Activated CD4-positive, alpha-beta T cell treated with anti-CD3 and anti-CD28 coated beads, Interleukin-2, amount 50 U/mL, for 1 hour (primary cell): Measurements from ENCODE around the gene FLAD1.

Source experiments
- DNase-seq: peaks from one replicate; pipeline ENCODE4 v3.0.0-alpha.2; 2020

FLAD1 gene

DNA sequence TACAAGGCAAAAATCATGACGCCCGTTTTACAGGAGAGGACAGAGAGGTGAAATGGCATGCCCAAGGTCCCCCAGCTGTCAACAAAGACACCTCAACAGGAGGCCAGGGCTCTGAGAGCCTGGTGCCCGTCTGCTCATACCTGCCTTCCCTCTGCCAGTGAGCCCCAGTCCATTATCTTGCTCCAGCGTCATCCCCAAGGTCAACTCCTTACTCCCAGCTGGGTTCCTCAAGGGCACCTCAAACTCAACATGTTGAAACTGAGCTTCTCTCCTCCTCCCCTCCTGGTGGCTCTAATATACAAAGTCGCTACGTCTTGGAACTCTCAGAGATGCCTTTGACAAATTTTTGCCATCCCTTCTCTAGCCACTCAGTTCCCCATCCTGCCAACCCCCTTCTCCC lies 30.5 kb upstream of the FLAD1 start:
- DNase-seq = no peak

- DNase-seq = no peak
These were observed 29.5 kb upstream of the FLAD1 start for GRCh38 chr1:154953611-154954038.

GRCh38 chr1:154954541-154954940 lies 28.6 kb upstream of the FLAD1 start:
- DNase-seq = no peak

- peak; percentile 91 for DNase-seq
These were observed 28.0 kb upstream of the FLAD1 start for GRCh38 chr1:154955039-154955717.

DNA sequence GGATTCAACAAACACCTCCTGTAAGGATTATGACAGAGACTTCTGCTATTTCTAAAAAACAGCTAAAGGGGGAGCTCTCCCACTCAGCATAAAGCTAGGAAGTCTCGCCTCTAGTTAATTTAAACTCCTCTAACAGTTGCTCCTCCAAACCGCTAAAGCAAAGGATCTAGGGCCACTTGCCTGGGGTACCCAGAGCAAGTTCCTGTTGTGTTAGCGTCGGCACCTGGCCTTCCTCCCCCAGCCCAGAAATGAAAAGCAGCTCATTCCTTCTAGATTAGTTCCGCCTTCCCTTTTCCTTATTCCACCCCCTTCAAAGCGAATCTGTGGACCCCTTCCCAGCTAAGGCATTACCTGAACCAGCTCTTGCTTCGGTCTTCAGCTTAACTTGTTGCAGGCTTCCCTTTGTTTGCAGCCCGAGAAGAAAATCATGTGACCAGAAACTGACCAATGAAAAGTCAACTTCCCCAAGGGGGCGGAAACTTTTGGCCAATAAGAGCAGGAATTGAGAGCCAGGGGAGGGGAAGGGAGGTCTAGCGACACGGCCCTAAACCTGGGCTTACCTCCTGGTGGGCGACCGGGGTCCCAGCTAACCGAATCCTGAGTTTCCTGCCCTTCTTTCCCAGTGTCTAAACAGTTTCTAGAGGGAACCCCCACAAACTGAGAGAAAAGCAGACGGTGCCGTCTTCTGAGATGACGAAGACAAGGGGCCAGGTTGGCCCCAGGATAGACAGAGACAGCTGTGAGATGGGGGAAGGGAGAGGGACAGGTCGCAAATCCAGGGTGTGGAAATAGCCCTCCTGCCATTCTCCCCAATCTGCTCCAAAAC lies 27.2 kb upstream of the FLAD1 start, which contains the start of gene PBXIP1:
TSS of gene PBXIP1 (minus strand) at position 382 of the 826 bp plus-strand sequence. CDS start 2,378 bp downstream, outside the sequence.
- peak; percentile 74 for DNase-seq

DNA sequence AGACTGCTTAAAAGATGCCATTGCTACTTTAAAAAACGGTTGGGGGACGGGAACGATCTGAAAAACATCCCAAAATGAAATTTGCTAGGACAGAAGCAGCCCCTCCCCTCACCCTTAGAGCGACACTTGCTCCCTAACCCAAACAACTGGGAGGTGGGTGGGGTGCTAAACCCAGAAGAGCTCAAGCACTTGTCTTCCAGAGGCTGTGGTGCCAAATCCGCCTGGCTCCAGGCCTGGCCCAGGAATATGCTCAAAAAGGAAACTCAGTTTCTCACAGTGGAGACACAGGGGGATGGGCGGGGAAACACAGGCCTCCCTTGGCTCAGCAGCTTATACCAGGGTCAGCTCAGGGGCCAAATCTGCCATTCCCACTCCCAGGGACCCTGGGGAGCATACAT lies 26.6 kb upstream of the FLAD1 start:
- DNase-seq = no peak

DNA sequence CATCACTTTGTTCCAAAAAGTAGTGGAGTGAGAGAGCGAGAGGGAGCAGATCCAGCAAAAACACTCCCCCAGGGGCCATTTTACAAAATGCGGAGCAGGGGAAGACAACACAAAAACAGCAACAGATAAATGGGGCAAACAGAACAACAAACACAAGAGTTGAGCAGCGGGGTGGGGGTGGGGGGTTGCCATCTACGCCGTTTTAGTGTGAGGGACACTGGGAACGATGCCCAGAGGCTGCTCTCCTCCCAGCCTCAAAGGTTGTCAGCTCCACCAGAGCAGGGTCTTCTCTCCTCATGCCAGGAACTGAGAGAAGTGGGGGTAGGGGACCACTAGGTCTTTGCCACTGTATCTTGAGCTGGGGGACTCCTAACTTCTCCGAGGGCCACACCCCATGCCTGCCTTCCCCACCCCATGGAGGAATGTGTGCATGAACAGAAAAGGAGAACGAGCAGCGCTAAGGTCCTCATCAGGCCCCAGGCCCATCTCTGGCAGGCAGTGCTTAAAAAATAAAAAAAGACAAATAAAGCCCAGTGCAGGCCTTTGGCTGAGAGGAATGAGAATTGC lies 26.0 kb upstream of the FLAD1 start:
- DNase-seq = no peak

- no peak for DNase-seq
These were observed 25.1 kb upstream of the FLAD1 start for GRCh38 chr1:154958036-154958435.

DNA sequence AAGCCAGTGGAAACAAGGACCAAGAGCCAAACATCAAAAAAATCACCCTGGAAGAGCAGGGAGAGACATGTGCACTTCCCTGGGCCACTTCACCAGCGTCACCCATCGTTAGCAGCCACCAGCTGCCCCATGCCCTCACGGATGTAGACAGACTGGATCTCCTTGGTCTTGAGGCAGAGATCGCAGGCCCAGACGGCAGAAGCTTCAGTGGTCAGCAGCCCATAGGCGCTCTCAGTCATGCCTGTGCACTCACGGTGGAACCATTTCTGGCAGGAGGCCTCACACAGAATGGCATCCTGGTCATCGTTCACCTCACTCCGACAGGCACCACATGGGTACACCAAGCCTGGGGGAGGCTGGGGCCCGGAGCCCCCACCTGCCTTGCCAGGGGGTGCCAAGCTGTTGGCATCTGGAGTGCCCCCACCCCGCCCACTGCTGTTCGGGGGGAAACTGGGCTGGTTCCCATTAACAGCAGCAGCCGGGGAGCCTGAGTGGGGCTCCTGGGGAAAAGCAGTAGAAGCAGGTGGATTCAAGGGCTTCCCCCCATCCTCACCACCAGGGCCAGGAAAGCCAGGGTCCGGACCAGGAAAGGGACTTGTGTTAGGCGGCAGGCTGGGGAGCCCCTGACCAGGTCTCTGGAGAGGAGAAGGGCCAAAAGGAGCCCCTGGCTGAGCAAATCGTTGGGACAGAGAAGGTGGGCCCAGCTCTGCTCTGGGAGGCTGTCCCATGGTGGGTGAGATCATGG lies 24.3 kb upstream of the FLAD1 start:
- no peak for DNase-seq

DNA sequence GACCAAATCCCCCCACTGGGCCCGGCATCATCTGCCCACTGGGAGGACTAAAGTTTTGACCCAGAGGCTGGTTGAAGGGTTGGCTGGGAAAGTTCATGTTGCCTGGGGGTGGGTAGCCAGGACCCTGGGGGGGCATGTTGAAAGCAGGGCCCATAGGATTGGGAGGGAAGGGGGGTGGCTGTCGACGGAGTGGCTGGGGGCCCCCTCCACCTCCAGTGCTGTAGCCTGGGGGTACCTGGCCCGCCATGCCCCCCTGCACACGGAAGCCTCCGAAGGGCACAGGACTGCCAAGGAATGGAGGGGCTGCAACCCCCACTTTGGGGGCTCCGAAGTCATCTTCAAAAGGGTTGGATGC lies 23.7 kb upstream of the FLAD1 start:
- no peak for DNase-seq

- DNase-seq = no peak
These were observed 22.6 kb upstream of the FLAD1 start for GRCh38 chr1:154960446-154961136.

DNA sequence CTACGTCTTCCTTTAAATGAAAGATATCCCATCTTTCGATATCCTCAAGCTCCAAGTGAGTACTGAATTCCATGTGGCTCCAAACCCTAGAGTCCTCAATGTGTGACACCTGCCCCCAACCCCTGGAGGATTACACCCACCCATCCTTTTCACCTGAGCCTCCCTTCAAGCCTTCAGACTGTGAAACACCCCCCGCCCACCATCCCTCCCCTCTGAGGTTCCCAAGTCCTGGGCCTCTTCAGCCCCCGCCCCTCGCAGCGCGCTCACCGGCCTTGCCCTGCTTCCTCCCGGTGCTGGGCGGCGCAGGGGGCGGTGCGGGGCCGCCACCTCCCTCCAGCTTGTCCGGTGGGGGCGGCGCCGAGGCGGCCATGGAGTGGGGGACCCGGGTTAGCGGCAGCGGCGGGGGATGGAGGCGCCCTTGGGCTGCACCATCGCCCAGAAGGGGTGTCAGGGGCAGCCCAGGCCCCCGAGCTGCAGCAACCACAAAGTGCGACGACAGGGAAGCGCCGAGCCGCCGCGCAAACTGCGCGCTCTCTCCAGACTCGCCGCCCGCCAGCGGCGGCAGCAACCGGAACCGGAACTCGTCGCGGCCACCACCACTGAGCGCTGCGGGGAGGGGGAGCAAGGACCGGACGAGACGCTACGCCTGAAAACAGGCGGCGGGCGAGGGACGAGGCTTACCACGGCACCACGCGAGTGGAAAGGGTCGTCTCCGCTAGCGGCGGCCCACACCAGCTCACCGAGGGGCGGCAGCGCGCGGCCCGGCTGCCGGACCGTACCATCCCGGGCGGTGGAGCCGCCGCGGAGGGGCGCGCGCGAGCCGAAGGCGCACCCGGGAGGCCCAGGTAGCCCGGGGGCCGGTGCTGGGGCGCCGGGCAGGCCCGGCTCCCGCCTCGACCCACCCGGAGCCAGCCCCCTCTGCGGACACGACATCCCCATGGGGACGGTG lies 21.7 kb upstream of the FLAD1 start, which contains the start of gene PYGO2:
TSS of gene PYGO2 (minus strand) at position 576 of the 949 bp plus-strand sequence. CDS start at position 370, 206 bp downstream.
- DNase-seq = peak; percentile 77

DNA sequence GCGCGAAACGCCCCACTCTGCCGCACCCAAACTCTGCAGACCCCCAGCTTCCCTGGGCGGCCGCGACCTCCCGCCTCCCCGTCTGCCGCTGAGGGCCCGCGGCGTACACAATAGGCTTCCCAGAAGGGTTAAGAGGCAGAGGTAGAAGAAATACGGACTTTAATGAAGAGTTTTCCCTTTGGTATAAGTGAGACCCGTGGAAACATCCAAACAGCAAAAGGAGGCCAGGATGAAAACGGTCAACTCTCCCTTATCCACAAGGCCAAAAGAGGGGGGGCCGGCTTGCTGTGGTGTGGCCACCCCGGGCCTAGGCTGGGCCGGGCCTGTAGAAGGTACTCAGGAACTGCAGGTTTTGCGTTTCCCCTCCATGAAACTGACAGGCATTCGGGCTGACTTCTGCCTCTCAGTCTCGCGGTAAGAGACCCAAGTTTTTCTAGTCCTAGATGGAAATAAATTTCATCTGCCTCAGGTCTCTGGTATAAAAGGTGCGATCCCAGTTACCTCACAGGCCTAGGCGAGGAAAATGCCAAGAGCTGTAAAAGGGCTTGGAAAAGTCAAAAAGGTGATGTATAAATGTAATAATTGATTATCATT lies 20.9 kb upstream of the FLAD1 start:
- DNase-seq = no peak

- no peak for DNase-seq
These were observed 20.3 kb upstream of the FLAD1 start for GRCh38 chr1:154962795-154963330.

GRCh38 chr1:154963643-154964042 lies 19.5 kb upstream of the FLAD1 start:
- DNase-seq = no peak

DNA sequence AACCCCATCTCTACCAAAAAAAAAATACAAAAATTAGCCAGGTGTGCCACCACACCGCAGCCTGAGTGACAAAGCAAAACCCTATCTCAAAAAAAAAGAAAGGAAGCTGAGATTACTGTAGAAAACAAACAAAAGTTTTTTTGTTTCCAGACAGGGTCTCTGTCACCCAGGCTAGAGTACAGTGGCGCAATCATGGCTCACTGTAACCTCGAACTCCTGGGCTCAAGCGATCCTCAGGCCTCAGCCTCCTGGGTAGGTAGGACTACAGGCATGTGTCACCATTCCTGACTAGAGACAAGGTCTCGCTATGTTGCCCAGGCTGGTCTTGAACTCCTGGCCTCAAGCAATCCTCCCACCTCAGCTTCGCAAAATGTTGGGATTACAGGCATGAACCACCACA lies 18.8 kb upstream of the FLAD1 start:
- DNase-seq = no peak

DNA sequence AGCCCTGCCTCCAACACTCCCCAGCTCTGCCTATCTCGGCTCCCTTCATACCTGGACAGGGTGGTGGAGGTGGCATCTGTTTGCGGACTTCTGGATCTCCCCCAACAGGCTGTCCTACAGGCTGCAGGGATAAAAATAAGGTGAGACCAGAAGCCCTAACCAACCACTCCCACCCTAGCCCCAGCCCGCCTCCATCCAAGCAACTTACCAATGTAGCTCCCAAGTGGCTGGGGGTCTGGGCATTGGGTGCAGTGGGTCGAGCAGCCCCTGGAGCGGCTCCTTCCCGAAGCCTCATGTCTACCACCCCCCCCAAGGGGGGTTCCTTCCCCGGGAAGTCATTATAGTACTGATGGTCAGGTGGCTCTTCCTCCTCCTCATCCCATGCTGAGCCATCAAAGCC lies 17.0 kb upstream of the FLAD1 start:
- no peak for DNase-seq

DNA sequence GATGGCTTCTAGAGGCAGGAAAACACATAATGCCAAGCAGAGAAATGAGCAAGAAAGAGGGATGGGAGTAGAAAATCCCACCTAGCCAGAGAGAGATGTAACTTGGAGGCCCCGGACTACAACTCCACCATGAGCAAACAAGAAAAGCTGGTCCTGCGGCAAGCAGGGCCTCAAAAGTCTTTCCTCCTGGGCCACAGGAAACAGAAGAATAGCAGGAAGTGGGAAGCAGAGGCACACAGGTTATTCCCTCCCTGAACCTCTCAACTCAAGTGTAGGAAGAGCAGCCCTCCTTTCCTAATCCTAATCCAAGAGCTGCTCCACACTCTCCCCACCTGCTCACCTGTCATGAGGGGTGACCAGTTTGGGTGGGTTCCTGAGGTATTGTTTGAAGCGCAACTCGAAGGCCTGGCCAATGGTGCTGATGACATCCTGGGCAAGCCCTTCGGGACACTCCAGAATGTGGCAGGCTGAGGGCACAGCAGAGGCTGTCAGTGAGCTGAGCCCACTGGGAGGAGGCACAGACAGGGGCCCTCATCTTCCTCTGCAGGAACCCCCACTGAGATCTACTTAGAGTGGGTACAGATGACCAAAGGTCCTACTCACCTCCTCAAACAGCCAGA lies 15.7 kb upstream of the FLAD1 start:
- DNase-seq = no peak

DNA sequence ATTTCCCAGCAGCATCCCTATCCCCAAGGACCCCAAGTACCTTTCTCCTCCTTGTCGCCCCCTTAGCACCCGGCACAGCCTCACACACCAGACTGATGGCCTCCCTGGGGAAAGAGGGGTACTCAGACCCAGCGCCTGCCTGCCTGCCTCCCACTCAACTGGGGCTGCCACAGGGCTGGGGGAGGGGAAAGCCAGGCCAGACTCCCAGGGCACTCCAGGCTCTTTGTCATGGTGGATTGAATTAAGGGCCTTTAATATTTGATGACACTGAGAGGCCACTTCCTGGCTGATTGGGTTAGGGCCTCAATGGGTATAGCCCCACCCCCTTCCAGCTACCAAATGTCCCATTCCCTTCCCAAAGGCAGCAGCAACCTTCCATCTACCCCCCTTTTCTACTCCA lies 14.4 kb upstream of the FLAD1 start:
- no peak for DNase-seq

DNA sequence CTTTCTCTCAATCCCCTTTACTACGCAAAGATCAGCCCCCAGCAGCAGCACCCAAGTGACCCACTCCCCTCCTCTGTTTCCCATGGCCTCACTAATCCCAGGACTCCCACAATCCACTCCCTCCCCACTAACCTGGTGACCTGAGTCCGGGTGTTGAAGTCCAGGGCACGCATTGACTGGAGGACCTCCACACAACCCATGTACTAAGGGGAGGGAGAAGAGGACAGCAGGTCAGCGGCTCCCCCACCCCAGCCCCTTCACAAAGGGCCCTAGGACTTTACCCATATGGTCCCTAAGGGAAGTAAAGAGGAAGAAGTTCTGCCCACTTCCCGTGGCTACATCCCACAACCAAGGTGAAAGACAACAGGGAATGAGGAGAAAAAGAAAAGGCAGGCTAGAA lies 13.9 kb upstream of the FLAD1 start:
- no peak for DNase-seq
